Amygdala (tissue), 56 donors: ENCODE data around the gene SMC5.
A peak's percentile ranks its signal among the peaks of the same experiment; 100 is the strongest.
"Not testable (repeated sequence)": the region's sequence is repeated elsewhere in the genome, so short reads cannot be mapped to it uniquely, and the experiment has no call there.

ENCODE experiments used
- DNase-seq, 56 donors: peaks; one replicate each; lab custom pipeline; 2025; lab: John Stamatoyannopoulos, UW

SMC5 gene

GRCh38 chr9:70262948-70263347 is 4.2 kb downstream of the SMC5 start:
- DNase-seq = no peak

DNA sequence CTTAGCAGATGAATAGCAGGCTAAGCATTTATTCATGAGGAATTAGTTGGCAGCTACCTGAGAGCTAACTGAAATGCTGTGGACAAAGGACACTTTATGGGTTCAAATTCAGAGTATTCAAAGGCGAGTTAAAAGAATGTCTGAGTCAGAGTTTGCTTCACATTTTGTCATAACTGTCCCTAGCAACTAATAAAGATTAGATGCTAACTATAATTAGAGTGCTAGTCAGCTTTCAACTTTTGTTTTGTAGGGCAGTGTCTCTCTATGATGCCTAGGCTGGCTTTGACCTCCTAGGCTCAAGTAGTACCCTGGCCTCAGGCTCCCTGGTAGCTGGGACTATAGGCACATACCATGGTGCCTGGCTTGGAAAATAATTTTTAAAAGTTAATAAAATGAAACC is 4.6 kb downstream of the SMC5 start:
- no peak for DNase-seq

GRCh38 chr9:70278305-70278704 is 19.5 kb downstream of the SMC5 start:
- DNase-seq = no peak

DNA sequence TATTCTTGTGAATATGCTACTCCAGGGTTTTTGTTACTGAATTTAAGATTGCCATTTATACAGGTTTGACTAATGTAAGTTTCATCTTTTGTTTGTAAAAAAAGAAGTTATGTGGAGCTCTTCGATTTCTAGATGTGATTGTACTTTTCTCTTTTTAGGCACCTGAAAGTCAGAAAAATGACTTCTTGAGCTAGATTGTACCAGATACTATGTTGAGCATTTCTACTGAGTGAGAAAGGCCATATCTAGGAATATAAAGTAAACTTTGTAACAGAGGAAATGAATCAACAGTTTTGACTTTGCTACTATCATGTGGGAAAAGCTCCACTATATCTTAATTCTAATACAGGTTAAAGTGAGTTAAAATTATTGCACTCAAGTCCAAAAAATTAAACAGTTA is 25.1 kb downstream of the SMC5 start:
- no peak for DNase-seq

DNA sequence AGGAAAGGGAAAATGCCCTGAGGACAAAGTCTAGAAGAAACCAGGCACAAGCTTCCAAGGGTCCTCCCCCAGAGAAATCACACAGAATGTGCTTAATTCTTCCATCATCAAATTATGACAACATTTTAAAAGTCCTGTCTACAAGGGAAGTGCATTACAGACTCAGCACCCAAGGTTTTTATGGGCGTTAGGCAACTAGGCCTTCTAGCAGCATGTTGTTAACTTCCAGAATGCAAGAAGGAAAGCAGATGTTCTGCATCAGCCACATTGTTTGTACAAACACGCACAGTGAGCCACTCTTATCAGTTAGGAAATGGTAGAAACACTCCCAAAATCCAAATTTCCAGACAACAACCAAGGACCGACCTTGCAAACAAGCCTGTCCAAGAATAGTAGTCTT is 26.5 kb downstream of the SMC5 start:
- DNase-seq = no peak

DNA sequence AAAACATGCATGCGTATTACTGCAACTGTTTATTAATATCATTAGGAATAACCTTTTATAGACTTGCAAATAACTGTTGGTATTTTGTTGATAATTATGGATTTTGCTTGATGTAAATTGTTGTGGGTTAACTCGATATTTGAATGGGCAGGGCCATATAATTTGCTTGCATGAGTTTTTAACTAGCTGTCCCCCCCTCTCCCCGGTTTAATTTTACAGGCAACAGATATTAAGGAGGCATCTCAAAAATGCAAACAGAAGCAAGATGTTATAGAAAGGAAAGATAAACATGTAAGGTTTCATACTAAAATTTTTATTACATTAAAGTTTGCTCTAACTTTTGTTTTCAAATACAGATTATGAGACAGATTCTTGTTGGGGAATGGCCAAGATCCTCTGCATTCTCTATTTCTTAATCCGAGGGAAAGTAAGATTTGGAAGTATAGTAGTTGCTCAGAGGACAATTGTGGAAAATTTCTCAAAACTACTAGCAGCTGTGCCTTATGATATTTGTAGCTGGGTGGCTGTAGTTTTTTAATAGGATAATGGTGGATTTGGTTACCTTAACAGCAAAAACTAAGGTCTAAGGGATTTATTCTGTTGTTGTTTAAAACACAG is 27.3 kb downstream of the SMC5 start:
- DNase-seq = no peak

GRCh38 chr9:70290626-70291025 is 31.8 kb downstream of the SMC5 start:
- no peak for DNase-seq

DNA sequence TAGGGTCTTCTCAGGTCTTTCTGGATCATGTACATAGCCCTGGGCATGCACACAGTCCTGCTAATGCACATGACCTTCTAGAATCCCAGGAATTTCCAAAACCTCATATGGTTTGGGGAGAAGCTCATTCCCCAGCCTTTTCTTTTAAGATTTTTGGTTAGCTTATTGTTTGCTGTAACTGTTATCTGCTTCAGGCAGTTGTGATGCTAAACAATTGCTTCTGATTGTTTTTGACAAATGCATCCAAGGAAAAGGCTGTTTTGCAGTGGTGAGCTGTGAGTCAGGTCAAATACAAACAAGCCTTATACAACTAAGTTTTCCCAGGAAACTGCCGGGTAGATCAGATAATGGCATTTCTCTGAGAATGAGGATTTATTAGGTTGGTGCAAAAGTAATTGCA is 32.7 kb downstream of the SMC5 start:
- DNase-seq = no peak

DNA sequence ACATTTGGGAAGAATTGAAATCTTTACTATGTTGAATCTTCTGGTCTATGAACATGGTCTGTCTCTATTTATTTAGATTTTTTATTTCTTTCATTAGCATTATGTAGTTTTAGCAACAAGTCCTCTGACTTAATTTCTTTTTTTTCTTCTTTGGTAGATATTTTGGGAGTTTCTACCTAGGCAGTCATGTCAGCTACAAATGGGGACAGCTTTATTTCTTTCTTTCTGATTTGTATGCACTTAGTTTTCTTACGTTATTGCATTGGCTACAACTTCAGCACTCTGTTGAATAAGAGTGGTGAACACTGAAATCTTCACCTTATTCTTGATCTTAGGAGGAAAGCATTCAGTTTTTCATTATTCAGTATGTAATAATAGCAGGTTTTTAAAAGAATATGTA is 33.5 kb downstream of the SMC5 start:
- DNase-seq = no peak

- DNase-seq = no peak
Measured at GRCh38 chr9:70293214-70293613, 34.4 kb downstream of the SMC5 start.

DNA sequence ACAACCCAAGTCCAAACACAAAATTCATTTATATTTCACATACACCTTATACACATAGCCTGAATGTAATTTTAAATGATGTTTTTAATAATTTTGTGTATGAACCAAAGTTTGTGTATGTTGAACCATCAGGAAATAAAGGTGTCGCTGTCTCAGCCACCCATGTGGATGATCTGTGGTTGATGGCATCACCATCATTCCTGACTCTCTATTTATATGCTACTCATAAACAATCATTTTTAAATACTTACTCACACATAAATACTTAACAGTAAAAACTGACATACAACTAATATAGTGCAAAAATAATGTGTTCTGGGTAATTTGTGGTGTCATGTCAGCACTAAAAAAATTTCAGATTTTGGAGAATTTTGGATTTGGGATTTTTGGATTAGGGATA is 38.4 kb downstream of the SMC5 start:
- DNase-seq = no peak

DNA sequence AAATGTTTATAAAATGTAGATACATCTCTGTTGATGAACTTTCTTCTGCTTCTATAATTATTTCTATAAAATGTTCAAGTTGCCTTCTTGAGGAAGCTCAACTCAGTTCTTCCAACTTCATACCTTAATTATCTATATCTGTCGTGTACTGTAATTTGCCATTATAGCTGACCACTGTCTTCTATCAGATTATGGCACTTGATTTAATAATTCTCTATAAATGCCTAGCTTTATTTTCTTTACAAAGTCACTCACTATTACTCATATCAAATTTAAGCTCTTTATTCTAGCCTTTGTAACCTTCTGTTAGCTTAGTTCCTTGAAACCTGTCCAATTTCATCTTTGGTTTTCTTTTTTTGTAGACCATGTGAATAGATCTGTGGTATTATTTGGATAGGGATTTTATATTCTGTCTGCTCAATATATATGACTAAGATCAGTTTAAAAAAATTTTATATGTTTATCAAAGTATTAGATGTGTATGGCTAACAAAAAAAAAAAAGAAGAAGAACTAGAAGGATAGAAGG is 39.5 kb downstream of the SMC5 start:
- DNase-seq = no peak

DNA sequence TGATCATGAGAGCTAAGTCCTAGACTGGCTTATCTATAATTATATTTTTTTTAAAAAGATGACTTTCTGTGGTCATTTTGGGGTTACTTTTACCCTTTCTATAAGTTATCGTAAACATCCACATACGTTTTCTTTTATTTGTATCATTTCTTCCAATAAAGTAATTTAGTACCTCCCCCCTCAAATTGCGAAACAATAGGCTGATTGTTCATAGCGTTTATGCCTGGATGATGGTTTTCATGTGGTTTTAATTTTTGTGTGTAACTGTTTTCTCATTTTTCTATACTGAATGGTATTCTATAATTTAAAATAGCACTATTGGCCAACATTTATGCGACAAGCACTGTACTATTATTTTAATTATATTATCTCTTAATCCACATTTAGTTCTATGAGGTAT is 44.5 kb downstream of the SMC5 start:
- DNase-seq = no peak

GRCh38 chr9:70304810-70305209 is 46.0 kb downstream of the SMC5 start:
- no peak for DNase-seq

DNA sequence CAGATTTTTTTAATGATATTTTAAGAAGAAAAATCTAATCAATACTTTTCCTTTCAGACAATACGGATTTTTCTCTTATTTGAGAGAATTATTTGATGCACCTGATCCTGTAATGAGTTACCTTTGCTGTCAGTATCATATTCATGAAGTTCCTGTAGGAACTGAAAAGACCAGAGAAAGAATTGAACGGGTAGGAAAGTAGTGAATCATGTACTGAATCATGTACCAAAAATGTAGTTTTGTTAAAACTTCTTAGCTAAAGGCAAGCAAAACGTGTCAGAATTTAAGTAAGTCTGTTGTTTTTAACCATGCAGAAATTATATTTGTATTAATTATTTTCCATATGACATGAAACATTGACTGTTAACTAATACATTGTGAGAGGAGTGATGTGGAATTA is 56.6 kb downstream of the SMC5 start:
- DNase-seq = no peak

DNA sequence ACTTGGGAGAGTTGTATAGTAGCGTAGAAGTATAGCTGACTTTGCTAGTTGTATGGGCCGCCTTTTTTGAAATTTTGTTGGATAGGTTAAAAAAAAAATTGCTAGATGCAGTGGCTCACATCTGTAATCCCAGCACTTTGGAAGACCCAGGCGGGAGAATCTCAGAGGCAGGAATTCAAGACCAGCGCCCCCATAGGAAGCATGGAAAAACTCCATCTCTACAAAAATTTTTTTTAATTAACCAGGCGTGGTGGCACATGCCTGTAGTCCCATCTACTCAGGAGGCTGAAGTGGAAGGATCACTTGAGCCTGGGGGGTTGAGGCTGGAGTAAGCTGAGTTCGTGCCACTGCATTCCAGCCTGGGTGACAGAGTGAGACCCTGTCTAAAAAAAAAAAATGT is 59.2 kb downstream of the SMC5 start:
- DNase-seq = no peak

DNA sequence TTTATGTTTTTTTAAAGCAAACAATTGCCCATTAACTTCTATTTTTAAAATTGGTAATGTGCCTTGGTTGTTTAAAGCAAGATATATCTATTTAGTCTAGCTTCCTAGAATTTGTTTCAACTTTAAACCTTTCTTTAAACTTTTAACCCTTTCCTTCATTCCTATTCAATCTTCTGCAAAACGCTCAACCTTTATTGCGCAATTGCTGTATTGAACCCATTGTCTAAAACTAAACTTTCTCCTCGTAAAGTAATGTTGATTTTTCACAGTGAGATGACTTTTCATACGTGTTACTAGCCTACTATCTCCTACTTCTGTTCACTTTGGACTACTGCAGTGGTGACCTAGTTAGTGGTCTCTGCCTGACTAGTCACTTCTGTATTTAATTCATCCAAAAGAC is 63.3 kb downstream of the SMC5 start:
- DNase-seq = no peak

- no peak for DNase-seq
Measured at GRCh38 chr9:70324963-70325362, 66.2 kb downstream of the SMC5 start.

- DNase-seq = not testable (repeated sequence)
Measured at GRCh38 chr9:70328625-70329024, 69.8 kb downstream of the SMC5 start.

- DNase-seq = no peak
Measured at GRCh38 chr9:70340572-70340971, 81.8 kb downstream of the SMC5 start.

DNA sequence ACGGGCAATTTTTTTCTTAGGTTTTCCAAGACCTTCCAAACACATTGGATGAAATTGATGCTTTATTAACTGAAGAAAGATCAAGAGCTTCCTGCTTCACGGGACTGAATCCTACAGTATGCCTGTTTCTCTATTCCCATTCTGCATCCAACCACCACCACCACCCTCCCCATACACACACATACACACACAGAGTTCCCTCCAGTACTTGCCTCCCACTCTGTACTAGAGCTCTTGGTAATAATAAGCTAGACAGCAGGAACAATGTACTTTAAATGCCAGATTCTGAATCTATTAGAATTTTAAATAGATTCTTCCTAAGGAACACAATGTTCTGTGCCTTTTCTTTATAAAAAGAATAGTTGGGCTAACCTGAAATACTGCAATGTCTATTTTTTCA is 88.3 kb downstream of the SMC5 start:
- DNase-seq = peak in 13 of 56 donors; percentile 0 to 38 (median 6)

GRCh38 chr9:70352356-70352755 is 93.6 kb downstream of the SMC5 start:
- DNase-seq = no peak

DNA sequence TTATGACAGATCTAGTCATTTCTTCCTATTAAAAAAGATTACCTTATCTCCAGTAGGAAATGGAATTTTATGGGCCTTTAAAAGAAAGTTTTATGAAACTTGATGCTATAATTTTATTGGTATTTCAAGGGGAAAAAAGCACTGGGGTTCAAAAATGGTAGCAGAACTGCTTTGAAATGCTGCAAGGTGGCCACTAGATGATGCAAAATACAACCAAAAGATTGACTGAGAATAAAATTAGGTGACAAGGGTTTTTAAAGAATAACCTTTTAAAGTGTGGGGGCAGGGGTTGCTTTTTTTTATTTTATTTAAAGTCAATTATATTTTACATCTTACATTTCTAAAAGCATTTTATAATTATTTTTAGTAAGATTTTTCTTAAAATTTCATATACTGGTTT is 94.0 kb downstream of the SMC5 start:
- DNase-seq = no peak
